ENCODE measurements around the gene ATG2B.

ATG2B gene

GRCh38 chr14:96268431-96269358 lies 94.4 kb downstream of the ATG2B start:
- DNase-seq: no peak

- DNase-seq: no peak
Observed at GRCh38 chr14:96267916-96268315, 95.2 kb downstream of the ATG2B start.

GRCh38 chr14:96267336-96267735 lies 95.8 kb downstream of the ATG2B start:
- no peak for DNase-seq

GRCh38 chr14:96265383-96266095 lies 97.6 kb downstream of the ATG2B start:
- no peak for DNase-seq

- no peak for DNase-seq
Observed at GRCh38 chr14:96264853-96265252, 98.3 kb downstream of the ATG2B start.

GRCh38 chr14:96264200-96264553 lies 99.0 kb downstream of the ATG2B start:
- DNase-seq: no peak

GRCh38 chr14:96263347-96264199 lies 99.6 kb downstream of the ATG2B start:
- DNase-seq: no peak

GRCh38 chr14:96261772-96262655 lies 101.1 kb downstream of the ATG2B start:
- DNase-seq: no peak

GRCh38 chr14:96261053-96261452 lies 102.1 kb downstream of the ATG2B start:
- no peak for DNase-seq

- DNase-seq: no peak
Observed at GRCh38 chr14:96260341-96260821, 102.8 kb downstream of the ATG2B start.

- no peak for DNase-seq
Observed at GRCh38 chr14:96257900-96258299, 105.2 kb downstream of the ATG2B start.

GRCh38 chr14:96257056-96257455 lies 106.1 kb downstream of the ATG2B start:
- DNase-seq: no peak

- DNase-seq: no peak
Observed at GRCh38 chr14:96256407-96256806, 106.7 kb downstream of the ATG2B start.

- no peak for DNase-seq
Observed at GRCh38 chr14:96255501-96256366, 107.4 kb downstream of the ATG2B start, which contains the start of gene BDKRB1. BDKRB1 (plus strand) TSS chr14:96256210; CDS start chr14:96263683, 7,473 bp downstream.

- DNase-seq: no peak
Observed at GRCh38 chr14:96254687-96255086, 108.5 kb downstream of the ATG2B start.

- no peak for DNase-seq
Observed at GRCh38 chr14:96252999-96253539, 110.1 kb downstream of the ATG2B start.

- no peak for DNase-seq
Observed at GRCh38 chr14:96252323-96252998, 110.7 kb downstream of the ATG2B start.

- no peak for DNase-seq
Observed at GRCh38 chr14:96251656-96252155, 111.4 kb downstream of the ATG2B start.

- DNase-seq: no peak
Observed at GRCh38 chr14:96250485-96250884, 112.7 kb downstream of the ATG2B start.

- DNase-seq: peak in 1 of 2 donors; percentile 6
Observed at GRCh38 chr14:96249029-96249428, 114.1 kb downstream of the ATG2B start.
